GM12878 (cell line): Measurements from ENCODE around the gene IKBIP. TPM values are rescaled to one million over a fixed set of nuclear protein-coding genes. Genes with fewer than 3 reads are reported as not detected.

Source experiments
- ATAC-seq: fragments of 200-7000 bp; cut with Tn5 transposase; 3 replicates; pipeline ENCODE4 v1.9.1; 2020; ENCODE audit warnings: mild to moderate bottlenecking, moderate library complexity
- BruUV-seq: library from RNA; stranded (reverse); fragments of 400-500 nt; replicated peaks from 2 replicates; lab custom pipeline; 2021; lab: Mats Ljungman, UMichigan
- CTCF ChIA-PET: fragments of 300-600 bp; sonication (Branson Sonifier 250); formaldehyde crosslinking; extraction: SDS; loops from one replicate; lab custom pipeline; 2021; ENCODE audit warnings: inconsistent platforms; lab: Yijun Ruan, JAX
- POLR2A ChIA-PET: fragments of 350-600 bp; formaldehyde crosslinking; extraction: SDS; loops from one replicate; lab custom pipeline; 2021; ENCODE audit warnings: inconsistent platforms; lab: Charles Lee
- RAD21 ChIA-PET: fragments of 300-600 bp; sonication (Branson Sonifier 250); formaldehyde crosslinking; loops from one replicate; lab custom pipeline; 2023; ENCODE audit warnings: antibody characterized with exemption; ENCODE audit not compliant: unreplicated experiment; lab: Charles Lee
- SMC1A ChIA-PET: fragments of 300-600 bp; sonication (Branson Sonifier 250); formaldehyde crosslinking; loops from one replicate; lab custom pipeline; 2023; ENCODE audit not compliant: unreplicated experiment, uncharacterized antibody; lab: Charles Lee
- DNase-seq: peaks from one replicate; pipeline ENCODE4 v3.0.0-alpha.2; 2011; ENCODE audit warnings: low read depth, low spot score
- FAIRE-seq: peaks from 3 replicates; lab custom pipeline; 2011; peaks lifted over from hg19 to GRCh38; lab: Jason Lieb, UNC
- H2AFZ ChIP-seq: 2 replicates; pipeline ENCODE4 v1.6.0; 2011; ENCODE audit warnings: low read depth, low read length, control low read depth; ENCODE audit not compliant: control insufficient read depth
- H3K27ac ChIP-seq: 2 replicates; pipeline ENCODE4 v1.5.1; 2011; ENCODE audit warnings: control low read depth; ENCODE audit not compliant: control insufficient read depth, insufficient read depth
- H3K27me3 ChIP-seq, 2 experiments: replicated peaks in 1 of 2; 2 replicates each; pipeline versions ENCODE4 v1.6.0 to v1.6.1; 2011; ENCODE audit warnings: low read length in 1 of 2; ENCODE audit not compliant: control insufficient read depth in 2 of 2, insufficient read depth in 2 of 2
- H3K36me3 ChIP-seq, 2 experiments: 2 replicates each; pipeline ENCODE4 v1.5.1; 2011; ENCODE audit warnings: low read length in 1 of 2; ENCODE audit not compliant: control insufficient read depth in 2 of 2, insufficient read depth in 2 of 2
- H3K4me1 ChIP-seq: 2 replicates; pipeline ENCODE4 v1.6.1; 2011; ENCODE audit warnings: mild to moderate bottlenecking, low read length, moderate library complexity, mixed read lengths; ENCODE audit not compliant: control insufficient read depth, insufficient read depth
- H3K4me2 ChIP-seq: 2 replicates; pipeline ENCODE4 v1.6.0; 2011; ENCODE audit warnings: control low read depth; ENCODE audit not compliant: control insufficient read depth, insufficient read depth
- H3K4me3 ChIP-seq: fragments of 200-600 bp; sonication (generic); 2 replicates; pipeline ENCODE4 v1.5.1; 2016
- H3K79me2 ChIP-seq: 2 replicates; pipeline ENCODE4 v1.6.0; 2011; ENCODE audit warnings: low read length; ENCODE audit not compliant: control insufficient read depth, insufficient read depth
- H3K9ac ChIP-seq: 2 replicates; pipeline ENCODE4 v1.8.0; 2011; ENCODE audit warnings: low read length, control low read depth, mixed read lengths; ENCODE audit not compliant: control insufficient read depth, insufficient read depth
- H3K9me3 ChIP-seq: replicated peaks from 3 replicates; pipeline ENCODE4 v1.5.1; 2011; ENCODE audit warnings: mild to moderate bottlenecking, low read length; ENCODE audit not compliant: control insufficient read depth, insufficient read depth
- H4K20me1 ChIP-seq: 2 replicates; pipeline ENCODE4 v1.6.0; 2011; ENCODE audit not compliant: control insufficient read depth, insufficient read depth
- CREB1 ChIP-seq: IDR thresholded peaks from 2 replicates; pipeline ENCODE4 v1.6.1; 2012; ENCODE audit warnings: low read depth, mild to moderate bottlenecking, inconsistent platforms
- KLF5 ChIP-seq: fragments of 450-650 bp; IDR thresholded peaks from 2 replicates; pipeline ENCODE4 v1.6.1; 2014; ENCODE audit warnings: mild to moderate bottlenecking; ENCODE audit not compliant: partially characterized antibody
- SREBF2 ChIP-seq: IDR thresholded peaks from 2 replicates; pipeline ENCODE4 v1.6.1; 2012; ENCODE audit warnings: mild to moderate bottlenecking, low read length
- WGBS: methylation state at CpG from one replicate; pipeline ENCODE4 v1.1.6; 2016; ENCODE audit warnings: low lambda C conversion rate; ENCODE audit not compliant: insufficient replicate concordance, insufficient coverage; ENCODE audit errors: missing lambda C conversion rate; 5-methylcytosine and 5-hydroxymethylcytosine counted together
- in situ Hi-C: fragments of 300-500 bp; cut with MboI; formaldehyde crosslinking; loops from 9 replicates; pipeline ENCODE4 v1.14.3; 2018; ENCODE audit warnings: mixed read lengths
- intact Hi-C: fragments of 100-400 bp; cut with micrococcal nuclease; formaldehyde crosslinking; loops from one replicate; pipeline ENCODE4 v1.14.2; 2022; ENCODE audit not compliant: unreplicated experiment
- polyA plus RNA-seq, 11 experiments: library from polyadenylated mRNA; depleted of rRNA in 4 of 11; unstranded in 6 of 11; stranded (reverse) in 5 of 11; fragments of >200 nt; fragmentation: Nextera tagmentation in 4 of 11; fragmentation: Illumina TruSeq in 1 of 11; extraction: Ambion mirVana in 4 of 11; extraction: Trizol in 1 of 11; gene quantifications; 1 replicate in 1 of 11; 2 replicates in 10 of 11; pipeline versions ENCODE4 v1.2.1 to v1.2.3, GENCODE V29; 2011 to 2016; ENCODE audit warnings: inconsistent platforms in 2 of 11, missing spikeins in 2 of 11, low read depth in 1 of 11
- total RNA-seq, 4 experiments: library from RNA; depleted of rRNA in 3 of 4; stranded (reverse); fragments of >200 nt in 3 of 4; fragmentation: Illumina TruSeq in 1 of 4; extraction: Trizol in 1 of 4; gene quantifications; 2 replicates each; pipeline versions ENCODE4 v1.2.1 to v1.2.3, GENCODE V29; 2013 to 2021
- TF ChIP-seq, protein P1 (sequence below): fragments of 450-650 bp; IDR thresholded peaks from 2 replicates; pipeline ENCODE4 v1.6.1; 2014; ENCODE audit warnings: mild to moderate bottlenecking
- TF ChIP-seq, protein P2 (sequence below): IDR thresholded peaks from 2 replicates; pipeline ENCODE4 v1.6.1; 2012; ENCODE audit warnings: low read depth, low read length, improper control_type of control experiment

The IKBIP gene
- total and polyA plus RNA-seq, 10 of the 15 experiments (the other 5 are each of a cell fraction or from before 2014, with no cell fraction given): 5.4 to 34.5 (median 18.4) TPM

DNA sequence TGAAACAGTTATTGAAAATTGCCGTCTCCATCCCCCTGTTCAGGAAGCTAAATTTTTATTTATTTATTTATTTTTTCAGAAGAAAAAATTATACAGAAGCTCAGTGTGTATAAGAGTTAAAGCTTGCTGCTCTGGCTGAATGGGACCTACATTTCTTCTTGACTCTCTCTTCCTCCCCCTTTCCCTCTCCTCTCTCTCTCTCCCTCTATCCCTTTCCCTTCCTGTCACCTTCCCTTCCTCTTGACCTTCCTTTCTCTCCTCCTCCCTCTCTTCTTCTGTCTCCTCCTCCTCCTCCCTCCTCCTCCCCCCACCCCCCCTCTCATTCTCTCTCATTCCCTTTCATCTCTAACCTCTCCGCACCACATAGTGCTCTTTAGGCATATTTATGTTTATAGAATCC, 39.6 kb upstream of the IKBIP start:
- Histone ChIP-seq H3K4me2 (no peak overlapping the region), H3K27me3 (no peaks in the 10 kb centered on the region), H3K9me3 (no peaks in the 10 kb centered on the region), H3K27ac (no peak overlapping the region), H3K4me3 (no peak overlapping the region), H2AFZ (no peak overlapping the region), H3K36me3 (peaks cover 3 to 27% of the 10 kb centered on the region in 2 experiments), H3K9ac (no peak overlapping the region), H4K20me1 (no peaks in the 10 kb centered on the region), H3K79me2 (no peaks in the 10 kb centered on the region), H3K4me1 (no peaks in the 10 kb centered on the region)
- WGBS: 97% methylated on average over 2 of the region's 2 CpGs
- ATAC-seq (no peak), FAIRE-seq (no peak), DNase-seq (no peak)
- ChIA-PET RAD21 (interaction anchor here (0.9 kb wide), 1 partner anchor 326 kb away, joined by 4 read pairs; no protein-coding TSS in a partner anchor), POLR2A (no interaction called here), SMC1A (interaction anchor here (0.7 to 1.5 kb wide), 2 partner anchors 10 to 70 kb away, joined by 3 read pairs; no protein-coding TSS in a partner anchor), CTCF (interaction anchor here (0.6 to 2.4 kb wide), 5 partner anchors 7 to 314 kb away, joined by 3 to 7 read pairs (median 3); no protein-coding TSS in a partner anchor)
- in situ Hi-C loops: no loop called here
- intact Hi-C loops: no loop called here
- no TSS peak for BruUV-seq
- TF ChIP-seq KLF5 (no peak), SREBF2 (no peak), CREB1 (no peak)
- TF ChIP-seq, protein P1, sequence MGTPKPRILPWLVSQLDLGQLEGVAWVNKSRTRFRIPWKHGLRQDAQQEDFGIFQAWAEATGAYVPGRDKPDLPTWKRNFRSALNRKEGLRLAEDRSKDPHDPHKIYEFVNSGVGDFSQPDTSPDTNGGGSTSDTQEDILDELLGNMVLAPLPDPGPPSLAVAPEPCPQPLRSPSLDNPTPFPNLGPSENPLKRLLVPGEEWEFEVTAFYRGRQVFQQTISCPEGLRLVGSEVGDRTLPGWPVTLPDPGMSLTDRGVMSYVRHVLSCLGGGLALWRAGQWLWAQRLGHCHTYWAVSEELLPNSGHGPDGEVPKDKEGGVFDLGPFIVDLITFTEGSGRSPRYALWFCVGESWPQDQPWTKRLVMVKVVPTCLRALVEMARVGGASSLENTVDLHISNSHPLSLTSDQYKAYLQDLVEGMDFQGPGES: no peak
- TF ChIP-seq, protein P2, sequence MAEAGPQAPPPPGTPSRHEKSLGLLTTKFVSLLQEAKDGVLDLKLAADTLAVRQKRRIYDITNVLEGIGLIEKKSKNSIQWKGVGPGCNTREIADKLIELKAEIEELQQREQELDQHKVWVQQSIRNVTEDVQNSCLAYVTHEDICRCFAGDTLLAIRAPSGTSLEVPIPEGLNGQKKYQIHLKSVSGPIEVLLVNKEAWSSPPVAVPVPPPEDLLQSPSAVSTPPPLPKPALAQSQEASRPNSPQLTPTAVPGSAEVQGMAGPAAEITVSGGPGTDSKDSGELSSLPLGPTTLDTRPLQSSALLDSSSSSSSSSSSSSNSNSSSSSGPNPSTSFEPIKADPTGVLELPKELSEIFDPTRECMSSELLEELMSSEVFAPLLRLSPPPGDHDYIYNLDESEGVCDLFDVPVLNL: no peak
